NCI-H128 (cell line): ENCODE measurements around the gene GABBR2.

ENCODE experiments used
- DNase-seq: peaks from one replicate; lab custom pipeline; 2025; ENCODE audit not compliant: unreplicated experiment; lab: John Stamatoyannopoulos, UW

The GABBR2 gene

GRCh38 chr9:98455256-98456155, 253.2 kb downstream of the GABBR2 start:
- DNase-seq: no peak

DNA sequence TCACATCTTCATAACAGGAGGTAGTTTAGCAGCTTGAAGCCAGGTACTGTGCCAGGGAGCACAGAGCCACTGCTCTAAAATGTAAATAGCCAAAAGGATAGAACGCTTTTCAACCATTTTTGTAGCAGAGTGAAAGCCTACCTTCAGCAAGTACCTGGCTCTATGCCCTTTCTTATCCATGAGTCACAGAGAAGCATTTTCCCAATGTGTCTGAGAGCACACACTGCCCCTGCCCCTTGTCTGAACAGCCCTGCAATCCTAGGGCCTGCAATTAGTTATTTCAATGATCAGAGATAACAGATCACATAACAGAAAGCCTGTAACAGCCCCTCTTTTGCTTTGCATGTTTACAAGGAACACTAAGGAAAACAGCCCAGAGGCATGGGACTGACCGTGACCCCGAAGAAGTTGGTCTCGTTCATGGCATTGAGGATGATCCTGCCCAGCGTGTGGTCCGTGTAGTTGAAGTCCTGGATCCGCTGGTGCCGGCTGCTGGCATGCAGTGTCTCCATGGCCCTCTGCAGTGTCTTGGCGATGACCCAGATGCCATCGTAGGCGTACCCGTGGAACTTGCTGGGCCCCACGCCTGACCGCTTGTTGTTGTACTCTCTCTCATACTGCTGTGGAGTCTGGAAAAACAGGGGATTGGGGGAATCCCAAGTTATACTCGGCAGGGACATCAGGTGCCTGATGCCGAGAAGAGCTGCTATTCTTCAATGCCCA, 255.0 kb downstream of the GABBR2 start:
- DNase-seq: no peak

DNA sequence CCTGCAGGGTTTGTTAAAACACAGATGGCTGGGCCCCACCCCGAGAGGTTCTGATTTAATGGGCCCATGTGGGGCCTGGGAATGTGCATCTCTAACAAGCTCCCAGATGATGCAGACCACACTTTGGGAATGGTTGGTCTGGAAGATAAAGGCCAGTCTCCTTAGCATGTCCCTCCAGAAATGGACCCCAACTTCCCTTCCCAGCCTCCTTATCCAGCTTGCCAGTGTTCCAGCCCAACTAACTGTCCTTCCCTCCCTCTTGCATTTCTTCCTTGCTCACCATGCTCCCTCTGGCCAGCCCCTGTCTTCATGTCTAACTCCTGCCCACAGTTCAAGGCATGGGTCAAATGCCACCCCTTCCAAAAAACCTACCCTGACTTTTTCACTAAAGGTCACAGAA, 257.2 kb downstream of the GABBR2 start:
- no peak for DNase-seq

GRCh38 chr9:98450496-98450895, 258.2 kb downstream of the GABBR2 start:
- DNase-seq: no peak

DNA sequence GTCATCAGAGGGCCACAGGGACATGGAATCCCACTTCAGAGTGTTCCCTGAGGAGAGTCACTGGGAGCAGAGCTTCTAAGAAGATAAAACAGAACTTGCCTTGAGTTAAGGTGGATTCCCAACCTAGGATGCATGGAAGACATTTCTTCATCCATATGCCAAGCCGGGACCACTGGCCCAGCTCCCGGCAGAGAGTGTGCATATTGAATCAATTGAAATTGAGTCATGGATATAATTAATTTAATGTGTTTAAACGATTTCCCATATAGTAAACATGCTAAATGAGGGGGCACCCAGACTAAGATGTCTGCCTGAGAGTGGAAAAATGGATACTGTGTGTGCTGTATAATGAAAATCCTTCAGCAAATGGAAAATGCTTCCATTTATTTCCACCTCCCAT, 258.9 kb downstream of the GABBR2 start:
- no peak for DNase-seq

DNA sequence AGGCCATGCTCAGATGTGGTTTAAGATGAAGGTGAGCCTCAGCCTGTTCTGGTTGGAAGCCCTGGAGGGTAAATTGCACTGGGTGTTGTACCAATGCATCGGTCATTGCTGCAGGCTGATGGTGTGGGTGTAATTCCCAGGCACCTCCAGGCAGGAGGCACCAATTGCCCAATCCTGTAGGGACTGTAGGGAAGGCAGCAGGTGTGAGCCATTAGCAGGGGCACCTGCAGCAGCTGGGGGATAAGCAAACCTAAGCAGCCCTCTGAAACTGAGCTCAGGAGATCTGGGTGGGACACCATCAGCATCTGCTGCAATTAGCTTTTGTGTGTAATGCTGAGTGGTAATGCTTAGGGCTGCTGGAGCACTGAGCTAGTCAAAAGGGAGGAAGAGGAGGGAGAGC, 263.2 kb downstream of the GABBR2 start:
- DNase-seq: no peak

- DNase-seq: no peak
Measured at GRCh38 chr9:98444601-98445000, 264.1 kb downstream of the GABBR2 start.

GRCh38 chr9:98442541-98442940, 266.2 kb downstream of the GABBR2 start:
- DNase-seq: no peak

DNA sequence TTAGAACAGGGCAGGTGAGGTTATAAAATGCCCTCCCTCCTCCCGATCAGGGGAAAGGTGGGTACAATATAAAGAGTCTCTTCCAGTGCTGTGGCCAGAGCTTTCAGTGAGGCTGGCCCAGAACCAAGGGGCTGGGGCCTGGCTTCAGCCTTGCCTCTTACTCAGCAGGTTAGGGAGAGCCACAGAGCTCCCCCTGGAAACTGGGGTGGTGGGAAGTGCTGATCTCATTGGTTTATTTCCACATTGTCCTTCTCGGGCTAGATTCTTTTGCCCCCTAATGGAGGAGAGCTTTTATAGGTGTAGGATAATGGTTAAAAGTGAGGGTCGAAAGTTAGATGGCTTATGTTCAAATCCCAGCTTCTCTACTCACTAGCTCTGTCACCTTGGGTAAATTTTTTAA, 266.6 kb downstream of the GABBR2 start:
- no peak for DNase-seq

DNA sequence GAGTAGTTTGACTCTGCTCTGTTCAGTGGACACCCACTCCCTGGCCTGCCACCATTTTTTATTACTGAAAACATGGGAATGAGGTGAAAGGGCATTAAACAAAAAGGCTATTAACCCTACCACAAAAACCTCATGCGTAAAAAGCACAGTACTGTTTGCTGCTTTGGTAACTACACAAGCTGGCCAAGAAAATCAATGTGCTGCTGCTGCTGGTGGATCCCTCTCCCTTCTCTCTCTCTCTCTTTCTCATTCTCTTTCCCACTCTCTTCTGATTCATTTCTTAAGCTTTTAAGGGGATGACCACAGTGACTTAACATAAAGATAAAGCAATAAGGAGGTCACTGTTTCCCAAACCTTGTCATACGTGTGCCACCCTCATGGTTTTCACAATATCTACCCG, 270.1 kb downstream of the GABBR2 start:
- DNase-seq: no peak

DNA sequence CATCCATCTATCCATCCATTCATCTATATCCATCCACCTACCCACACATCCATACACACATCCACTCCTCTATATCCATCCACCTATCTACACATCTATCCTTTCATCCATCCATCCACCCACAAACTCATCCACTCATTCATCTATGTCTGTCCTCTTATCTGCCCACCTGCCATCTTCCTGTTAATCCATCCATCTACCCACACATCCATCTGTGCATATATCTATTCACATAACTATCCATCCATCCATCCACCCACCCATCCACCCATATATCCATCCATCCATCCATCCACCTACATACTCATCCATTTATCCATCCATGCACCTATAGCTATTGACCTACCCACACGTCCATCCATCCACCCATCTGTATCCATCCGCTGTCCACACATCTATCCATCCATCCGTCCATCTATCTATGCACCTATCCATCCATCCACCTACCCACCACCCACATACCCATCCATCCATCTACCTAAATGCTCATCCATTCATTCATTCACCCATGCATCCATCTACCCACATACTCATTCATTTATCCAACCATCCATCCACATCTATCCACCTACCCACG, 271.2 kb downstream of the GABBR2 start:
- no peak for DNase-seq

GRCh38 chr9:98432960-98433359, 275.8 kb downstream of the GABBR2 start:
- DNase-seq: no peak

DNA sequence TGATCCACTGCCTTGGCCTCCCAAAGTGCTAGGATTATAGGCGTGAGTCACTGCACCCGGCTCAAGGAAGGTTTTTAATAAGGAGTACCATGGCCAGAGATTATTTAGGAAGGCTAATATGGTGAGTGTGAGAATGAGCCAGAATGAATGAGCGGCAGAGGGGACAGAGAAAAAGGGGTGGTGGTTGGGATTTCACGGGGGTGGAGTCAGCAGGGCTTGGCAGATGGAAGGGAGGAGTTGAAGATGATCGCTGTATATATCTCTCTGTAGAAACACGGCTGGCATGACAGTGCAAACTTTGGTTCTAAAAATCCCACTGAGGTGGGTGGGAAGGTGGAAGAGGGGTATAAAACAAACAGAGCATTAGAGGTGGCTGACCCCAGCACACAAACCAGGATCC, 276.6 kb downstream of the GABBR2 start:
- no peak for DNase-seq

DNA sequence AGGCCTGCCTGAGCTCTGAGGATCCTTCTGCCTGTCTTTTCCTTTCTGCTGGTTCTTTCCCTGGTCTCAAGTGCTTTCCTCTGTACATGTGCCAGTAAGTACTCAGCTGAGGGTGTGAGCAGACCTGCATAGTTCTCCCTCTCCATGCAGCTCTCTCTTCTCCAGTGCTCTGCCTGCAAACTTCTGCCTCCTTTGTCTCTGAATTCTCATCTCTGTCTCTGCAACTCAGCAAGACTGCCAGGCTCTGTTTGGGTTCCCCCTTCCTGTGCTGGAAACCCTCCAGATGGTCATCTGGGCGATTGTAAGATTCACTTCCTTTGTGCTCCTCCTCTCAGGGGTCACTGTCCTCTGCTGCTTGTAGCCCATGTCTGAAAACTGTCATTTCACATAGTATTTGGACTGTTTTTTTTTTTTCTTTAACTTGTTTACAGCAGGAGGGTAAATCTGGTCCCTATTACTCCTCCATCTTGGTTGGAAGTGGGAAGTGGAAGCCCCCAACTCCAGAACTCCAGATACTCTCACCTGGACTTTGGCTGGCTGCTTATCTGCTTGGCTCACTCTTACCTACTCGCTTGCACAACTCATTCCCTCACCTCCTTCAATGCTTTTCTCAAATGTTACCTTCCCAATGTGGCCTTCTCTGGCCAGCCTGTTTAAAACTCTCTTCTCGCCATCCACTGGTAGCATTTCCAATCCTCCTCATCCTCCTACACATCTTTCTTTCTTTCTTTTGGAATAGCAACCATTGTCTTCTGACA, 278.0 kb downstream of the GABBR2 start:
- no peak for DNase-seq

DNA sequence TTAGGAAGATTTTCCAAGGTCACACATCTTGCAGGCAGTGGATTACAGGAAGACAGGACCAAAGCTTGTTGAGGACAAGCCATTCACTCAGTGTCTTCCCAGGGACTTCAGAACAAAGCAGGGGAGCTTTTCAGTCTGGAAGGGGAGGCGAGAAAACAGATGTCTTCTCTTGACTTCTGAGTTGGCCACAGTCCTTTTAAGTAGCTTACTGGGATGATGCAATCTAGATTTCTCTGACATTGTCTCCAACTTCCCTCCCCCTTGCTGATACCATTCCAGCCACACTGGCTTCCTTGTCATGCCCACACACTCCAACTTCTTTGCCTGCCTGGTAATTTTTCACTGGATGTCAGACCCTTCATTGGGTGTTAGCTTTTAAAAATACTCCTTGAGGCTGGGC, 279.1 kb downstream of the GABBR2 start:
- no peak for DNase-seq

GRCh38 chr9:98428454-98428853, 280.3 kb downstream of the GABBR2 start:
- no peak for DNase-seq

GRCh38 chr9:98427491-98427890, 281.2 kb downstream of the GABBR2 start:
- no peak for DNase-seq

GRCh38 chr9:98425079-98425478, 283.7 kb downstream of the GABBR2 start:
- DNase-seq: no peak

GRCh38 chr9:98419260-98419603, 289.5 kb downstream of the GABBR2 start:
- no peak for DNase-seq

DNA sequence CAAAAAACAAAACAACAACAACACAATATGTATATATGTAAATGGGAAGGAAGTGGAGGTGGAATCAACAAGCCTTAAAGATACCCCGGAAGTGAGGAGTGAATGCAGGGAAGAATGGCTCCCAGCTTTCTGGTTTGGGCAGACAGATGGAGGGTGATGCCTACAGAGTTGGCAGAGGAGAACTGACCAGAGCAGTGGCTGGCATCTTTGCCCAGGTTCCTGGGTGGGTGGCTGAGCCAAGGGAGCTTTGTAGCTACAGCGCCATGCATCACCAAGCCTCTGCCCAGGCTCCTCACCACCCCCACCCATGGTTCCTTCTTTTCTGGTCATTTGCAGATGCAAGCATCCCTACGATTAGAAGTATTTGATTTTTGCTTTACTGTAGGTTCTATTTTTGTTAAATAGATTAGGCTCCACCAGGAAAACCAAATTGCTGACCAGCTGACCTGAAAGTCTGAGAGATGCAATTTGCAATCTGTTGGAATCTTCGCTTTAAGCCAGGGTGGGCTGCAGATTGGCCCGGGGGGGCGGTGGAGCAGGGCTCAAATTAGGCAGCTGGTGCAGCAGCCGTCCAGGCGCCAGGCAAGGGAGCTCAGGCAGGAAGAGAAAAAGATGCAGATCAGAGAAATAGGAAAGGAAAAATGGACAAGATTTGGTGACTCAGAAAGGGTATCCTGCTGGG, 290.0 kb downstream of the GABBR2 start:
- no peak for DNase-seq
